SK-N-SH (cell line): Measurements from ENCODE around the gene RASD2. TPM values are rescaled to one million over a fixed set of nuclear protein-coding genes. Genes with fewer than 3 reads are reported as not detected.

Experiments used
- CTCF ChIA-PET: fragments of 300-600, 350-600 bp; formaldehyde crosslinking; extraction: SDS; loops from one replicate; lab custom pipeline; 2021; lab: Yijun Ruan, JAX
- POLR2A ChIA-PET: fragments of 350-600 bp; sonication (Branson Sonifier 250); formaldehyde crosslinking; extraction: SDS; loops from one replicate; lab custom pipeline; 2020; ENCODE audit warnings: antibody characterized with exemption, inconsistent platforms; lab: Yijun Ruan, JAX
- DNase-seq: peaks from one replicate; pipeline ENCODE4 v3.0.0; 2012
- H2AFZ ChIP-seq: fragments of 200-600 bp; sonication (generic); 2 replicates; pipeline ENCODE4 v1.8.1; 2016; ENCODE audit warnings: antibody characterized with exemption, mild to moderate bottlenecking, low read depth
- H3F3A ChIP-seq: fragments of 200-600 bp; sonication (generic); replicated peaks from 2 replicates; pipeline ENCODE3; 2016; ENCODE audit warnings: antibody characterized with exemption, mild to moderate bottlenecking; ENCODE audit not compliant: insufficient read depth
- H3K27ac ChIP-seq, 2 experiments: fragments of 200-500 bp in 1 of 2; fragments of 200-600 bp in 1 of 2; sonication (Bioruptor generic) in 1 of 2; sonication (generic), shearing (Covaris generic) in 1 of 2; 2 replicates each; pipeline versions ENCODE4 v1.5.1 to v1.6.1; 2014 to 2016; ENCODE audit warnings: low read depth in 2 of 2, inconsistent platforms in 1 of 2, low read length in 1 of 2, mild to moderate bottlenecking in 1 of 2, mixed read lengths in 1 of 2
- H3K27me3 ChIP-seq: fragments of 200-600 bp; sonication (generic), shearing (Covaris generic); 2 replicates; pipeline ENCODE4 v1.6.1; 2016; ENCODE audit warnings: mixed run types; ENCODE audit not compliant: insufficient read depth
- H3K36me3 ChIP-seq, 2 experiments: fragments of 200-500 bp in 1 of 2; fragments of 200-600 bp in 1 of 2; sonication (Bioruptor generic) in 1 of 2; sonication (generic) in 1 of 2; replicated peaks in 1 of 2; 2 replicates each; pipeline versions ENCODE3 to v1.5.1; 2014 to 2016; ENCODE audit warnings: low read length in 1 of 2, mild to moderate bottlenecking in 1 of 2; ENCODE audit not compliant: insufficient read depth in 2 of 2, control insufficient read depth in 1 of 2
- H3K4me1 ChIP-seq, 2 experiments: fragments of 200-500 bp in 1 of 2; fragments of 200-600 bp in 1 of 2; sonication (Bioruptor generic) in 1 of 2; sonication (generic), shearing (Covaris generic) in 1 of 2; 2 replicates each; pipeline versions ENCODE4 v1.5.1 to v1.6.1; 2014 to 2016; ENCODE audit warnings: low read depth in 1 of 2, low read length in 1 of 2, mixed run types in 1 of 2; ENCODE audit not compliant: insufficient read depth in 2 of 2, control insufficient read depth in 1 of 2
- H3K4me2 ChIP-seq: fragments of 200-600 bp; sonication (generic), shearing (Covaris generic); 2 replicates; pipeline ENCODE4 v1.6.1; 2017; ENCODE audit warnings: mixed run types
- H3K4me3 ChIP-seq, 2 experiments: fragments of 200-500 bp in 1 of 2; fragments of 200-600 bp in 1 of 2; sonication (Bioruptor generic) in 1 of 2; sonication (generic), shearing (Covaris generic) in 1 of 2; 2 replicates each; pipeline versions ENCODE4 v1.5.1 to v1.8.1; 2014 to 2016; ENCODE audit warnings: low read depth in 2 of 2, inconsistent platforms in 1 of 2, low read length in 1 of 2, mild to moderate bottlenecking in 1 of 2, mixed read lengths in 1 of 2, moderate library complexity in 1 of 2
- H3K79me2 ChIP-seq: fragments of 200-600 bp; sonication (generic); 2 replicates; pipeline ENCODE4 v1.8.1; 2017; ENCODE audit warnings: mild to moderate bottlenecking; ENCODE audit not compliant: insufficient read depth
- H3K9ac ChIP-seq: fragments of 200-600 bp; sonication (generic); 2 replicates; pipeline ENCODE4 v1.6.1; 2017; ENCODE audit warnings: mixed run types
- H3K9me2 ChIP-seq: fragments of 200-600 bp; sonication (generic); 2 replicates; pipeline ENCODE4 v1.6.1; 2017; ENCODE audit warnings: mixed run types
- H3K9me3 ChIP-seq: fragments of 200-600 bp; sonication (generic); 2 replicates; pipeline ENCODE4 v1.6.1; 2017; ENCODE audit warnings: mixed run types, mild to moderate bottlenecking, moderate library complexity
- H4K20me1 ChIP-seq: fragments of 200-600 bp; sonication (generic); 2 replicates; pipeline ENCODE4 v1.6.1; 2017; ENCODE audit warnings: mild to moderate bottlenecking, mixed run types; ENCODE audit not compliant: insufficient read depth
- CHD2 ChIP-seq: fragments of 150-350 bp; IDR thresholded peaks from 2 replicates; pipeline ENCODE4 v1.6.1; 2018; ENCODE audit warnings: low read length; ENCODE audit not compliant: partially characterized antibody
- ELF1 ChIP-seq: IDR thresholded peaks from 2 replicates; pipeline ENCODE4 v1.4.0; 2012
- EZH2phosphoT487 ChIP-seq: fragments of 200-600 bp; sonication (generic); IDR thresholded peaks from 2 replicates; pipeline ENCODE4 v1.6.1; 2017; ENCODE audit warnings: low read depth, mixed run types, mild to moderate bottlenecking, antibody characterized with exemption, moderate library complexity, borderline replicate concordance
- GABPA ChIP-seq: IDR thresholded peaks from 2 replicates; pipeline ENCODE4 v1.4.0; 2012; ENCODE audit warnings: low read depth, mild to moderate bottlenecking
- GATA2 ChIP-seq: sonication (generic); formaldehyde crosslinking; IDR thresholded peaks from 2 replicates; pipeline ENCODE4 v1.5.0; 2020; ENCODE audit warnings: mild to moderate bottlenecking, missing genetic modification reagents
- MEF2A ChIP-seq: IDR thresholded peaks from 2 replicates; pipeline ENCODE4 v1.4.0; 2012; ENCODE audit warnings: low read depth, borderline replicate concordance
- NFIC ChIP-seq: IDR thresholded peaks from 2 replicates; pipeline ENCODE4 v1.4.0; 2012; ENCODE audit warnings: borderline replicate concordance
- NRF1 ChIP-seq: IDR thresholded peaks from 2 replicates; pipeline ENCODE4 v1.6.1; 2012; ENCODE audit warnings: low read depth, mild to moderate bottlenecking, low read length
- POLR2AphosphoS5 ChIP-seq: IDR thresholded peaks from 2 replicates; pipeline ENCODE4 v1.6.1; 2012; ENCODE audit warnings: low read depth, low read length
- RCOR1 ChIP-seq: fragments of 150-350 bp; IDR thresholded peaks from 2 replicates; pipeline ENCODE4 v1.6.1; 2017; ENCODE audit warnings: antibody characterized with exemption, low read length
- RXRA ChIP-seq: IDR thresholded peaks from 2 replicates; pipeline ENCODE4 v1.4.0; 2012; ENCODE audit warnings: low read depth, mild to moderate bottlenecking, borderline replicate concordance
- SMC3 ChIP-seq: IDR thresholded peaks from 2 replicates; pipeline ENCODE4 v1.6.1; 2012; ENCODE audit warnings: low read depth, low read length, improper control_type of control experiment
- TCF12 ChIP-seq: IDR thresholded peaks from 2 replicates; pipeline ENCODE4 v1.4.0; 2012
- USF1 ChIP-seq: IDR thresholded peaks from 2 replicates; pipeline ENCODE4 v1.4.0; 2012; ENCODE audit warnings: low read depth, borderline replicate concordance
- WGBS: methylation state at CpG from one replicate; pipeline ENCODE4 v1.1.6; 2017; ENCODE audit warnings: low lambda C conversion rate; 5-methylcytosine and 5-hydroxymethylcytosine counted together
- polyA plus RNA-seq, 3 experiments: library from polyadenylated mRNA; depleted of rRNA; stranded (reverse); fragments of >200 nt; gene quantifications; 2 replicates each; pipeline ENCODE4 v1.2.3, GENCODE V29; 2012
- TF ChIP-seq, protein P1 (sequence below): fragments of 150-350 bp; IDR thresholded peaks from 2 replicates; pipeline ENCODE4 v1.6.1; 2016; ENCODE audit warnings: mild to moderate bottlenecking, low read depth, low read length
- TF ChIP-seq, protein P2 (sequence below): IDR thresholded peaks from 2 replicates; pipeline ENCODE4; 2012
- TF ChIP-seq, protein P3 (sequence below): IDR thresholded peaks from 2 replicates; pipeline ENCODE4 v1.4.0; 2012; ENCODE audit warnings: low read depth

RASD2 gene
- polyA plus RNA-seq, 1 of the 3 experiments (the other 2 are of a cell fraction) = 0.30 TPM

- H3K9me2 ChIP-seq = no peaks in the 10 kb centered on the region
Measured at GRCh38 chr22:35496768-35497312, 43.8 kb upstream of the RASD2 start.

More at GRCh38 chr22:35496768-35497312, 43.8 kb upstream of the RASD2 start:
- H3F3A ChIP-seq = no peaks in the 10 kb centered on the region
- DNase-seq = no peak
- H3K36me3 ChIP-seq = no peaks in the 10 kb centered on the region
- H3K9ac ChIP-seq = no peak overlapping the region
- H4K20me1 ChIP-seq = no peaks in the 10 kb centered on the region
- H3K79me2 ChIP-seq = no peaks in the 10 kb centered on the region
- ChIA-PET CTCF (interaction anchor here (0.7 to 1.7 kb wide), 8 partner anchors 10 to 86 kb away, joined by 3 to 8 read pairs (median 4); no protein-coding TSS in a partner anchor), POLR2A (no interaction called here)
- H3K27ac ChIP-seq = no peak overlapping the region
- H3K4me3 ChIP-seq = no peak overlapping the region
- TF ChIP-seq, protein P1, sequence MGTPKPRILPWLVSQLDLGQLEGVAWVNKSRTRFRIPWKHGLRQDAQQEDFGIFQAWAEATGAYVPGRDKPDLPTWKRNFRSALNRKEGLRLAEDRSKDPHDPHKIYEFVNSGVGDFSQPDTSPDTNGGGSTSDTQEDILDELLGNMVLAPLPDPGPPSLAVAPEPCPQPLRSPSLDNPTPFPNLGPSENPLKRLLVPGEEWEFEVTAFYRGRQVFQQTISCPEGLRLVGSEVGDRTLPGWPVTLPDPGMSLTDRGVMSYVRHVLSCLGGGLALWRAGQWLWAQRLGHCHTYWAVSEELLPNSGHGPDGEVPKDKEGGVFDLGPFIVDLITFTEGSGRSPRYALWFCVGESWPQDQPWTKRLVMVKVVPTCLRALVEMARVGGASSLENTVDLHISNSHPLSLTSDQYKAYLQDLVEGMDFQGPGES = no peak
- TF ChIP-seq ELF1 (no peak), POLR2AphosphoS5 (no peak), MEF2A (no peak), CHD2 (no peak), TCF12 (no peak), GATA2 (CRISPR knock-in tag) (no peak), RXRA (no peak), NFIC (no peak), USF1 (no peak), NRF1 (no peak), RCOR1 (no peak), SMC3 (no peak), EZH2phosphoT487 (no peak), GABPA (no peak)
- TF ChIP-seq, protein P2, sequence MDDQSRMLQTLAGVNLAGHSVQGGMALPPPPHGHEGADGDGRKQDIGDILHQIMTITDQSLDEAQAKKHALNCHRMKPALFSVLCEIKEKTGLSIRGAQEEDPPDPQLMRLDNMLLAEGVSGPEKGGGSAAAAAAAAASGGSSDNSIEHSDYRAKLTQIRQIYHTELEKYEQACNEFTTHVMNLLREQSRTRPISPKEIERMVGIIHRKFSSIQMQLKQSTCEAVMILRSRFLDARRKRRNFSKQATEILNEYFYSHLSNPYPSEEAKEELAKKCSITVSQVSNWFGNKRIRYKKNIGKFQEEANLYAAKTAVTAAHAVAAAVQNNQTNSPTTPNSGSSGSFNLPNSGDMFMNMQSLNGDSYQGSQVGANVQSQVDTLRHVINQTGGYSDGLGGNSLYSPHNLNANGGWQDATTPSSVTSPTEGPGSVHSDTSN = no peak
- TF ChIP-seq, protein P3, sequence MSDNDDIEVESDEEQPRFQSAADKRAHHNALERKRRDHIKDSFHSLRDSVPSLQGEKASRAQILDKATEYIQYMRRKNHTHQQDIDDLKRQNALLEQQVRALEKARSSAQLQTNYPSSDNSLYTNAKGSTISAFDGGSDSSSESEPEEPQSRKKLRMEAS = no peak
- H3K9me3 ChIP-seq = no peaks in the 10 kb centered on the region
- H3K27me3 ChIP-seq = no peaks in the 10 kb centered on the region
- H2AFZ ChIP-seq = no peak overlapping the region
- 48% methylated on average over 6 of the region's 6 CpGs for WGBS
- H3K4me1 ChIP-seq = peaks cover 0 to 2% of the 10 kb centered on the region in 2 experiments; a peak in 1 of 4 replicates
- no peak overlapping the region for H3K4me2 ChIP-seq
